ENCODE results near the gene POMC.
A peak's percentile ranks its signal among the peaks of the same experiment; 100 is the strongest.
"Not testable (repeated sequence)": the region's sequence is repeated elsewhere in the genome, so short reads cannot be mapped to it uniquely, and the experiment has no call there.

The POMC gene

DNA sequence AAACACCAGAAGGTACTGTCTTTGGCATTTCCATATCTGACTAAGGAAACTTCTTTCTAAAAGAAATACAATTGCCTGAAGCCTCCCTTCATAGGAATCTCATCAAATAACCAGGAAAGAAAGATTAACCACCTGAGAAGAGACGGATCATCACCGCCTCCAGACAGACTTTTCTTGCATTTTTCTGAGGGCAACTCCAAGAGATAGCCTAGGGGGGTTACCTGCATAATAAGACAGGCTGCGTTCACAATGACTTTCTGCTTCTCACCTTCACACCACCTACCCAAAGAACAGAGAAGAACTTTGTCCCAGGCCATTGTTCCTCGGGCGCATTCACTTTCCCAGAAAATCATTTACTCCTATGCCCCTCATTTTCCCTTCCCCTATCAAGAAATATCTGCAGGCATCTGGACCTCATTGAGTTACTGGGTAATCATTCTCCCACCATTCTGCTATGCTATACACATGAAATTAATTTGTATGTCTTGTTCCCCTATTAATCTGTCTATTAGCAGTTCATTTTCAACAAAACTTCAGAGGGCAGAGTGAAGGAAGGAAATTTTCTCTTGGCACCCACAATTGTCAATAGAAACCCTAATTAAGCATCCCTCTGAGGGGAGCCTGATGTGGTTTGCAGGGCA is 8.3 kb upstream of the POMC start:
- DNase-seq, result no peak

DNA sequence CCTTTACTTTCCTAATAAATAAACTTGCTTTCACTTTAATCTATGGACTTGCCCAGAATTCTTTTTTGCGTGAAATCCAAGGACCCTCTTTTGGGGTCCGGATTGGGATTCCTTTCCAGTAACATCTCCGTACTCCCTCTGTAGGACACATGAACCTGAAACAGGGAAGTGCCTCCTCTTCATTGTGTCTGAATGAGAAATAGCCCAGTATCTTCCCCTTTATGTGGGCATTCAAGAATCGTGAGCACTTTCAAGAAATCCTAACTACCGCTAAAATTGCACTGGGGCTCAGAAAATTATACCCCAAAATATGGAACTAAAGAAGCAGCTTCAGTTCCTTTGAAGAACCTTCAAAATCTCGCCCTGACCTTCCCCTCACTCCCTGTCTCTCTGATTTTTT is 7.8 kb upstream of the POMC start:
- no peak for DNase-seq

- no peak for DNase-seq
Observed at GRCh38 chr2:25174192-25174861, 5.9 kb upstream of the POMC start.

GRCh38 chr2:25173719-25174118 is 5.3 kb upstream of the POMC start:
- no peak for DNase-seq

GRCh38 chr2:25170888-25171287 is 2.5 kb upstream of the POMC start:
- no peak for DNase-seq

DNA sequence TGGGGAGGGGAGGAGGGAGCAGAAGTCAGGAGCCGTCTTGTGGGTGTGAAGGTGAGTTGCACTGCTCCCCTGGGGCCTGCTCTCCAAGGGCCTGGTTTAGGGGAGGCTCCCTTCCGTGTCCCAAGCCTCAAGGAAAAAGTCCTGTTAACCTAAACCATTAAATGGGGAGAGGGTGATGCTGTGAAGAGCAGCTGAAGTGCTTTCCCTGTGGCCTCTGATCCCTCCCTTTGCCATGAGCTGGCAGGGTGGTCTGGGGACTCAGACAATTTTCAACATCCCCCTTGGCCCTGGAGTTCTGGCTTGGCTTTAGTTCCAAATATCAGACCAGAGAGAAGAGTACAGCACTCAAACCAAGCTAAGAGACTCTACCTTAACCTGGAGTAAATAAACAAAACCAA is 692 bp upstream of the POMC start:
- DNase-seq, result no peak

GRCh38 chr2:25165992-25166875 is 2.1 kb downstream of the POMC start:
- DNase-seq, result peak; percentile 33

DNA sequence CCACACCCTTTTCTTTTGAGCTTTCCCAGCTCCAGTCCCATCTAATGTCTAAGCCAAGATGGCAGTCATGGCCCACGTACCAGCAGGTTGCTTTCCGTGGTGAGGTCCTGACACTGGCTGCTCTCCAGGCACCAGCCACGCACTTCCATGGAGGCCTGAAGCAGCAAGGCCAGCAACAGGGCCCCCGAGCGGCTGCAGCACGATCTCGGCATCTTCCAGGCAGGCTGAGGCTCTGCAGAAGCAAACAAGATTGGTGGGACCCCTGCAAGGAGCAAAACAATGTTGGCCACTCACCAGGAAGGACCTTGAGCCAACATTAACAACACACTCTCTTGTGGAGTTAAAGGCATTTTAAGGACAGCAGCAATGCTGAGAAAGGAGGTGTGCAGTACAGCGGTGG is 3.8 kb downstream of the POMC start:
- DNase-seq, result no peak

GRCh38 chr2:25162061-25162460 is 6.3 kb downstream of the POMC start:
- not testable (repeated sequence) for DNase-seq

GRCh38 chr2:25161055-25161781 is 7.2 kb downstream of the POMC start:
- peak; percentile 78 for DNase-seq

DNA sequence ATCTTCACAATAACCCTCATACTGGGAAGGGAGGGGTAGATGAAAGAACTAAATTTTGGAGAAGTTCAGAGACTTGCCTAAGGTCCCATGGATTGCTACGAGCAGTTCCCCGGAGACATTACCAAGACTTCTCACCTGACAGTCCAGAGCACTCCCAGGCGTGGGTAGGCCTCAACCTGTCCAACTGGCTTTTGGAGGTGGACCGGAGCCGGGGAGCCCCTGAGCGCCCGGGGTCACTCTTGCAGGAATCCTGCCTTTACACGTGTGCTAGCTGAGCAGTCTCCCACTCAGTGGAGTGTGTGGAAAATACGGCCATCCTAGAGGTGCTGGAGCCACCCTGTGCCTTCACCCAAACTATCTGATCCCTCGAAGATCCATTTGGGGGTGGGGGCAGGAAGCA is 8.0 kb downstream of the POMC start:
- no peak for DNase-seq

DNA sequence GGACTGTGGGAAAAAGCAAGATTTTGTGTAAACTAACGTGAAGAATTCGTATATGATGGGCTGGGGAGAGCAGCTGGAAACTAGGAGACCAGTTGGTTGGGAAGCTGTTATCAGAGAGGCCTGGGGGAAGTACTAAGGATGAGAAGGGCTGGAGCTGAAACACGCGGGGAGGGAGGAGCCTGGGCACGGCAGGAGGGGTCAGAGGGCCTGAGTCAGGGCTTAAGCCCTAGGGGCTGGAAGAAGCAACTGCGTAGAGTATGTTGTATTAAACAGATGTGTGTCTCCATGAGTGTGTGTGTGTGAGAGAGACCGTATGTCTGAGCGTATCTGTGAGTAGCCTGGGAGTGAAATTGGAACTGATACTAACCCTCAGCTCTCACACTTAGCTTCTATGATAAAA is 8.4 kb downstream of the POMC start:
- DNase-seq, result peak; percentile 23

GRCh38 chr2:25158096-25158852 is 10.1 kb downstream of the POMC start:
- no peak for DNase-seq

DNA sequence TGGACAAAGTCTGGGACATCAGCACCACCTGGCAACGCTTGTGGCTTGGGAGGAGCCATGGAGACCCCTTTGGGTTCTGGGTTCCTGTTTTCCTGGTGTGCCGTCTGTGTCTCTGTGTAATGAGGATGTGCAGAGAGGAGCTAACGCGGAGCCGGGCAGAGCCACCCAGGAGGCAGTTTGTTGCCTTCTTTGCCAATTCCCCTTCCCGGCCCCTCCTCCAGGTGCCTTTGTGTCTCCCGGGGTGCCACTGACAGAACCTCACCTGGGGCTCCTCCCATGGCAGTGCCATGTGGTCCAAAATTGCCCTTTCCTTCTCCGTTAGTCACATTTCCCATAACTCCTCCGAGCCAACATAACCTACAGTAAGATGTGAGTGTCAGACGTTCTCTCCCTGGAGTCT is 13.0 kb downstream of the POMC start:
- no peak for DNase-seq

DNA sequence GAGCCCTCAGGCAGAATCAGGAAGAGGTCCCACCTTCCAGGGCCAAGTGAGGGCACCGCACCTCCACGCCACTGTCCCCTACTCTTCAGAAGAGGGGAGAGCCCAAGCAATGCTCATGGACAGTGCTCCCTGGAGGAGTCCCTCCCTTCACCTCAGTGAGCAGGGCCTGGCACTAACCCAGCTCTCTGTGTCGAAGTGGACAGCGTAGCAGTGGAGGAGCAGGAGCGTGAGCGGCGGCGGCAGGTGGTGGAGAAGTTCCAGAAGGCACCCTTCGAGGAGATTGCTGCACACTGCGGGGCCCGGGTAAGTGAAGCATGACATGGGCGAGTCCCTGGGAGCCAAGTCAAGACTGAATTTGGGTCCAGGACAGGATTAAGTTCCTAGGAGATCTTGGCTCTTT is 16.7 kb downstream of the POMC start:
- DNase-seq, result no peak

GRCh38 chr2:25150993-25151392 is 17.4 kb downstream of the POMC start:
- DNase-seq, result not testable (repeated sequence)

DNA sequence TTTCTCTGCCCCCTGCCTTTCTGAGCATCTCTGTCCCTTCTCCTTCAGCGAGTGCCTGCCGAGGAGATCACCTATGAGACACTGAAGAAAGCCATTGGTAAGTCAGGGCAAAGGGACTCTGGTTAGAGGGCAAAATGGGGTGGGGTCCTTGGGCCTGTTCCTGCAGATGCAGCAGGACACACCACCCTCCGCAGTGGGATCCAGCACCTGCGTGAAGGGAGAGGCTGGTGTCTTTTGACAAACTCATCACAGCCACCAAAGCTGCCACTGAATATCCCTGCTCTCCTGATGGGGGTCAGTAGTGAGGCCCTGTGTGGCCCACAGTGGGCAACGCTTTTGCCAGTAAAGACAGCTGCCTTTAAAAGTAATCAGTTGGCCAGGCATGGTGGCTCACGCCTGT is 18.7 kb downstream of the POMC start:
- no peak for DNase-seq

DNA sequence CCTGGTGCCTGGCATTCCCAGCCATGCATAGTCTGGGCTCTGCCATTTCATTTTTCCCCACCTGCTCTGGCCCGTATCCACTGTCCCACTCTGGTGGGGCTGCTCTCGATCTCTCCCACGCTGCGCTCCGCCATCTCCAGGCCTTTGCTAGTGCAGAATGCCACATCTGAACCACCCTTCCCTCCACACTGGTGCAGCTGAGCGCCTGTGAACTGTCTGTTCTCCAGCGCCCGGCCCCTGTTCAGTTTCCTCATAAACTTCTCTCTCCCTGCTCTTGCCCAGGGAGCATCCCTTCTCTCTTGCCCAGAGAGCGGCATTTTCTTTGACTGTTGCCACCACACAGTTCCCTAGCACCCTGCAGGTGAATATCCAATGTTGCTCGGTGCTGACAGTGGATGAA is 21.5 kb downstream of the POMC start:
- DNase-seq, result no peak

GRCh38 chr2:25145803-25146202 is 22.6 kb downstream of the POMC start:
- DNase-seq, result no peak

GRCh38 chr2:25141120-25141519 is 27.3 kb downstream of the POMC start:
- DNase-seq, result no peak

GRCh38 chr2:25140535-25140934 is 27.8 kb downstream of the POMC start:
- not testable (repeated sequence) for DNase-seq

- DNase-seq, result no peak
Observed at GRCh38 chr2:25132693-25133092, 35.7 kb downstream of the POMC start.

DNA sequence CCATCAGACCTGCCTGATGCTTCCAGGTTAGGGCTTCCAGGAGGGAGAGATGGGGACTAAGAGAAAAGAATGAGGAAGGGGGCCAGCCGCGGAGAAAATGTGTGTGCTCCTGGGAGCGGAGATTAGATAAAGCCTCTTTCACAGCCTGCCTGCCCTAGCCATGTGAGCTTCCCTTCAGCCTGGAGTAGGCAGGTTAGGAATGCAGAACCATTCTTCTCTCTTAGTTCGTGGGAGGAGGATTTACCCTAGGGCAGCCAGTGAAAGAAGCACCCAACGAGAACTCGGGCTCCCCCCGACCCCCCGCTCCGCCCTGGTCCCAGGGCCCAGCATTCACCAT is 36.1 kb downstream of the POMC start:
- DNase-seq, result no peak
